NCI-H2196 (cell line): ENCODE data around the gene AGXT2.

Experiments used
- DNase-seq: peaks from one replicate; lab custom pipeline; 2025; ENCODE audit not compliant: unreplicated experiment; lab: John Stamatoyannopoulos, UW

The AGXT2 gene

GRCh38 chr5:35016174-35017051 lies 31.3 kb downstream of the AGXT2 start:
- DNase-seq = no peak

DNA sequence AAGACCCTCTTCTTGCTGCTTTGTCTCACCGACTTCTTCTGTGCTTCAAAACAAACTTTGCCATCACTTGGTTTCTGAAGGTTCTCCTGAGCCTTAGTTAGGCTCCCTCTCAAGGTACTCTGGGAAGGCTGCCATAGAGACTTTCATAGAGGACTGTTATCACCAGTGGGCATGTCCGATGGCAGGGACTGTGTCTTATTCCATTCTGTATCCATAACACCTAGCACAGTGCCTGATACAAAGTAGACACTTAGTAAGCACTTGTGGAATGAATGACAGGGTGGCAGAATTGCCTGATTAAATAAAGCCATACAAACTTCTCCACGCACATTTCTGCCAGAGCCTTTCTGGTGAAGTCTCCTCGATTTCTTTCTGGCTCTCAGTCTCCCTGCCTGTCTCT lies 32.7 kb downstream of the AGXT2 start:
- DNase-seq = no peak

DNA sequence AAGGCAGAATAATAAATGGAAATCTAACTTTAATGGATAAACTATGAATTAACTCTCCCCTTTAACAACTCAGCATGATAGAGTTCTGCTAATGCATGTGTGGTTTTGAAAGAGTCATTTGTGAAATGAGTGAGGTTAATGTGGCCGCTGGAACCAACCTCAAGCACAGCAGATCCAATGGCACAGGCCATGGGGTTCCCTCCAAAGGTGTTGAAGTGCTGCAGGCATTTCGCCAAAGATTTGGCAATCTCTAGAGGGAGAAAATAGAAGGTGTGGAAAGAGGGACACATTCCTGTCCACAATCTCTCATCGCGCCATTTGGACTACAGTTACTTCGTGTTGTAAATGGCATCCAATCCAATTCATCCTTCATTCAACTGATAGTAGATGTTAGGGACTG lies 35.0 kb downstream of the AGXT2 start:
- no peak for DNase-seq

DNA sequence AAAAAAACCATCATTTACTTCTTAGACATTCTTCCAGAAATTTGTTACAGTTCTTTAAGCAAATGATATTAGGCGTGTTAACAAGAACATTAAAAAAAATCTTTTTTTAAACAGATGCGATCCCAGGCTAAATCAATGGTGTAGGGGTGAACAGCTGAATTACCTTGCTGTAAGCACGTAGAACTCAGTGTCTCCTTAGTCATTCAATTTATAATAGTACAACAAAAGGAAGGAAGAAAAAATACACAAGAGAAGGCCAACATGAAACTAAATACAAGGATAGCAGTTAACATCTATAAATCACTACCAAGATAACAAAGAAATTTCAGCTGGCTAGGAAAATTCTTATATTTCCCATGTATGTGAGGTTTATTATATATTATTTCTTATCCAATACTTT lies 35.4 kb downstream of the AGXT2 start:
- no peak for DNase-seq

DNA sequence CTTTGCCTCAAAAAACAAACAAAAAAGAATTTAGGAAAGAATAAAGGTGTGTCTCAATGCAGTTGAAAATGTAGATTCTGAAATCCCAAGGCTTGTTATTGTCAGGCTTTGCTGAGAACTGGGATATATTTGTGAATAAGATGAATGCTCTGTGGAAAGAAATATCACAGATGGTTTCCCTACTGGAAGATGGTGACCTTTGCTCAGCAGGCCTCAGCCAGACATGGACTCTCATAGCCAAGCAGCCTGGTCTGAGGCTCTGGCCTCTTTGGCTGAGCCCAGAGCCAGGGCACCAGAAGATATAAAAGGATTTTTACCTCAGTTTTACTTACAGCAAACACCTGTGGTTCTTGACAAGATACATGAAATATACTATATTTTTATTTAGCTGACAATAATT lies 37.1 kb downstream of the AGXT2 start:
- no peak for DNase-seq

- DNase-seq = no peak
These were observed 38.1 kb downstream of the AGXT2 start for GRCh38 chr5:35009657-35010056.

DNA sequence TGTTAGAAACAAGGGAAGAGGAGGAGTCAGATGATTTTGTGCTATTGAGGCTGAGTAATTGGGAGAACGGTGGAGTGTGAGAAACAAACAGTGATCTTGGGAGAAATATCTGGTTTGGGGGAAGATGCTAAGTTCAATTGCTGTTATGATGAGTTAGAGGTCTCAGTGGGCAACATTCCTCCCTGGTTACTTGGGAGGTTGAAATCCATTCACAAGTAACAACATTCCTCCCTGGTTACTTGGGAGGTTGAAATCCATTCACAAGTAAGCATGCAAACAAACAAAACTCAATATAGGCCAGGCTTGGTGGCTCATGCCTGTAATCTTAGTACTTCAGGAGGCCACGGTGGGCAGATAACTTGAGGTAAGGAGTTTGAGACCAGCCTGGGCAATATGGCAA lies 38.7 kb downstream of the AGXT2 start:
- DNase-seq = no peak

DNA sequence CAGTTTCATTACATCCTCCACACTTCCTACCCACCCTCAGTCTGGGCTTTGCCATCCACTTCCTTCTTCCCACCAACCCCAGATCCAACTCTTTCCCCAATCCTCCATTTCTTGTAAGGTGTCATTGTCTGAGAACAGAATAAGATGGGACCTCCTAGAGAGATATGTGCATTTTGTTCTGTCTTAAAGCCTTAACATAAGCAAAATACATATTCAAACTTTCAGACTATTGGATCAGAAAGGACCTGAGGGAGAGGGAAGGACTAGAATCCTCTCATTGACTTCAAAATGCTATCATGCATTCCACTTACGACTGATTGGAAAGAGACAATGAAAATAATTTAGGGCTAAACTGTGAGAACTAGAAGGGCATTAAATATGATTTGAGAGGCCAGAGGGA lies 43.0 kb downstream of the AGXT2 start:
- no peak for DNase-seq

GRCh38 chr5:35004200-35004599 lies 43.5 kb downstream of the AGXT2 start:
- DNase-seq = no peak

DNA sequence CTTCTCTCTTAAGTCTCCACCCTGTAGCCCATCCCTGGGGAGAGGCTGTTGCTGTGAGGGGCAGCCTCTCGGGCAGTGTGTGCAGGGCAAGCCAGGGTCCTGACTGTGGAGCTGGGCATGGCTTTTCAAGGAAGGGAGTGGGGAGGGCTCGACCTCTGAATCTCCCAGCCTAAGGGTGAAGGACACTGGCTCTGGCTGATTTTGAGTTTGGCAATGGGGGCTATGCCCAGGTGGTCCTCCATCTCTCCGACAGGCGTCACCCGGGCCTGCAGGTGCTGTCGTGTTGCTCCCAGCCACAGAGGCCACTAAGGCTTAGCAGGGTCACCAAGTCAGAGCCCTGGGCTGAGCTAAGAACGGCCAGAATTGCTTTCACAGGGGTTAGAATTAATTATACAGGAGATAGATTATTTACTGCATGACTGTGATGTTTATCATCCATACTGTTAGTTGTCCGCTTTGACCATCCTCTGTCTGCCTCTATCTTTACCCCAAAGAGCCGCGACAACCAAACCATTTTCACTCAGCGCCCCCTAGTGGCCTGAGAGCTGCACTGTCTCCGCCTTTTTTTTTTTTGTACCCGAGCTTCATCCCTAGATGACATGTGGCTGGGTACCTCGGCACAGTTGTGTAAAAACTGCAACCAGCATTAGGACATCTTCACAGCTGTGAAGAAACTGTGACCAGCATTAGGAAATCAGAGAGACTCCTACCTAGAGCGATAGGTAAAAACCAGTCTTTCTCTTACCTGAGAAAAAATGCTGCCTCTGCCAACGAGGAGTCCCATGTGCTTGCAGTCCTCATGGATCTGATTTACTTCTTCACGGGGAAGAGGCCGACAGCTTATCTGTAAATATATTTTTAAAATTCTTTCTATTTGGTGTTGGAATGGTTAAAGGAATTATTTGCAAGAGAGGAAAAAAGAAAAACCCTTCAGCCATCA lies 44.5 kb downstream of the AGXT2 start:
- peak; percentile 86 for DNase-seq

GRCh38 chr5:35002459-35002858 lies 45.3 kb downstream of the AGXT2 start:
- no peak for DNase-seq

- DNase-seq = no peak
These were observed 45.9 kb downstream of the AGXT2 start for GRCh38 chr5:35001842-35002241.

DNA sequence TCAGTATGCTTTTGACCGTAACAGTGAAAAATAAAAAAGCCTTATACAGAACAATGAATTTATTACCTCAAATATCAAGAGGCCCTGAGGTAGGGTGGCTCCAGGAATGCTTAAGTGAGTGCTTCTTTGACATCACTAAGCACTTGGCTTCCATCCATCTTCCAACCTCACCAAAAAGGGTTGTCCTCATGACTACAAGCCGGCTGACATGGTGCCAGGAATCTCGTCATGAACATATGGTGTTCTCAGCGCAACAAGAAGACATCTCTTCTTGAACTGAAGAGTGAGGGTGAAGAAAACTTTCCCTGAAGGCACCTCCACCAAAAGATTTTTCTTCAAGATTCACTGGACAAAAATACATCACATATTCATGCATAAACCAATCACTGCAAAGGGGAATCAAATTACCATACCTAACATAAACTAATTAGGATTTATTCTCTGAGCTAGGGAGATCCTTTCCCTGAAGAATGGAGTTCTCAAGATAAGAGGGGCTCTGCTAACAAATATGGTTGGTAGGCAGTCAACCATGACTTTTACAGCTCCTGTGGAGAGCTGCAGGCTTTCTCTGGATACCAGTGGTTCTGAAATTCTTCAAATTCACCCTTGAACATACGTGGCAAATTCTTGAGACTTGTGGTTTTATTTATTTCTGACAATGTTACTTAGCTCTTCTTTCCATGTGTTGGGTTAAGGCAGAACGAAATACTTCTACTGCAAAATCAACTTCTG lies 49.5 kb downstream of the AGXT2 start:
- DNase-seq = peak; percentile 28

- DNase-seq = no peak
These were observed 51.5 kb downstream of the AGXT2 start for GRCh38 chr5:34996261-34996660.

DNA sequence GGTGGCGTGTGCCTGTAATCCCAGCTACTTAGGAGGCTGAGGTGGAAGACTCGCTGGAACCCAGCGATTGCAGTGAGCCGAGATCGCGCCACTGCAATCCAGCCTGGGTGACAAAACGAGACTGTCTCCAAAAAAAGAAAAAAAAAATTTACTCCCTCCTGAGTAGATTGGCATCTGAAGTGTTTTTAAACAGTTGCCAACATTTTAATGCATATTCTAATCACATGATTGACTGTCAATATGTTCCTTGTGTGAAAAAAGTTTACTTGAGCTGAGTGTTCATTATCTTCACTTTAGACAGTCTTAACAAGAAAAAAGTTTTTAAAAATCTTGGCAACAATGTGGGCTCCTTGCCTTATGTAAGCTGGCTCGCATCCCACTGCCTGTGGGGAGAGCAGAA lies 53.8 kb downstream of the AGXT2 start:
- no peak for DNase-seq

DNA sequence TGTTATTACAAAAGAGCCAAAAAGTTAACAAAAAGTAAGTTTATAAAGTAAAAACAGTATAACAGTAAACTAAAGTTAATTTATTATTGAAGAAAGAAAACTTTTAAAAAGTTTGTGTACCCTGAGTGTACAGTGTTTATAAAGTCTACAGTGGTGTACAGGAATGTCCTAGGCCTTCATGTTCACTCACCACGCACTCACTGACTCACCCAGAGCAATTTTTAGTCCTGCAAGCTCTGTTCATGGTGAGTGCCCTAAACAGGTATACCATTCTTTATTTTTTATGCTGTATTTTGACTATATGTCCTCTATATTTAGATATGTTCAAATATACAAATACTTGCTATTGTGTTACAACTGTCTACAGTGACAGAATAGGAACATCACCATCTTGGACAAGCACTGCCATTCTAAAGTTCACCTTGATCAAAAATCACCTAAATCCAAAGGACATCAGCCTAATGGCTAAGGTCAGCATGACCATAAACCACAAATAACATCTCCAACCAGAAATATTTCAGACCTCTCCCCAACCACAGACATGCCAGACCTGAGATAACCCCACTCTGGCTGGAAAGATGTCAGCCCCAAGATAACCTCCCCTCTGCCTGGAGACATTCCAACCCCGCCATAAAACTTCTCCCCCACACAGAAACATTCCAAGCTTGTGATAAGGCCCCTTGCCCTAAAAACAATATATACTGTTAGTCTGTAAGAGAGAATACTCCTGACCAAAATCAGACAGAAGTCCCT lies 56.1 kb downstream of the AGXT2 start:
- no peak for DNase-seq

DNA sequence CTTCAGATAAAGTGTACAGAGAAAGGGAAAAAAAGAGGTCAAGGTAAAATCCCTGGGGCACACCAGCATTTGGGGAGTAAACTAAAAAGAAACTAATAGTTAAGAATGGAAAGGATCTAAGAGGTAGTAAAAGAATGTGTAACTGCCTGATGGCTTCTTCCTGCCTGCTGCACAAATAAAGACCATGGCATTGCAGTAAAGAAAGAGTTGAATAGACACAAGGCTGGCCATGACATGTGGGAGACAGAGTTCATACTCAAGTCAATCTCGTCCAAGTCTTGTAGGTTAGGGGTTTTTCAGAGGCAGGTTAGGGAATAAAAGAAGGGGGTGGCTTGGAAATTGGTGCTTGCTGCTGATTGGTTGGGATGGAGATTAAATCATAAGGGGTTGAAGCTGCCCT lies 60.8 kb downstream of the AGXT2 start:
- no peak for DNase-seq

- DNase-seq = no peak
These were observed 64.9 kb downstream of the AGXT2 start for GRCh38 chr5:34982823-34983222.

DNA sequence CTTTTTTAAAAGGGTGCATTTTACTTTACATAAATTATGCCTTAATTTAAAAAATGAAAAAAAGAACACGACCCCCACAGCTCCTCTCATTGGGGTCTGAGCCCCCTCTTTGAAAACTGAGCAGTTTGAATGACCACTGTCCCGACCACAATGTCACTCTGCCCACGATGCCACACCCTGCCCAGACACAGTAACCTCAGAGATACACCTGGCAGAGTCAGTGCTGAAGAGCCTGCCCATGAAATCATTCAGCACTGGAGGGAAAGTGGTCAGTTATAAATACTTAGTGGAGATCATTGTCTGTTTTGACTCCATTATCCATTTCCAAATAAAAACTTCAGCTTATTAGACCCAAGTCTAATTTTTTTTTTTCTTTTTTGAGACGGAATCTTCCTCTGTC lies 69.1 kb downstream of the AGXT2 start:
- no peak for DNase-seq

- DNase-seq = no peak
These were observed 69.7 kb downstream of the AGXT2 start for GRCh38 chr5:34977934-34978613.
